Upper lobe of left lung (tissue), 4 donors: ENCODE measurements around the gene TNNC1.

Source experiments
- CTCF ChIP-seq, 6 experiments: fragments of 450-650 bp in 4 of 6; fragments of 200-600 bp in 2 of 6; sonication (generic) in 2 of 6; IDR thresholded peaks; one replicate each; pipeline ENCODE4 v1.5.1; 2016 to 2019; ENCODE audit warnings: antibody characterized with exemption in 6 of 6
- EP300 ChIP-seq, 4 donors: sonication (generic); formaldehyde crosslinking; IDR thresholded peaks; one replicate each; pipeline ENCODE4 v1.5.1; 2017; ENCODE audit warnings: antibody characterized with exemption in 4 of 4, control low read depth in 2 of 4
- POLR2A ChIP-seq, 4 donors: fragments of 450-650 bp; IDR thresholded peaks; one replicate each; pipeline ENCODE4 v1.5.1; 2016 to 2017; ENCODE audit warnings: antibody characterized with exemption in 4 of 4, mild to moderate bottlenecking in 2 of 4
- POLR2AphosphoS5 ChIP-seq, 2 donors: sonication (generic); formaldehyde crosslinking; IDR thresholded peaks; one replicate each; pipeline ENCODE4 v1.5.1; 2017; ENCODE audit warnings: antibody characterized with exemption in 2 of 2

- TF ChIP-seq CTCF (IDR thresholded peaks at IDR 0.05) (no peak), POLR2A (IDR thresholded peaks at IDR 0.05) (no peak), POLR2AphosphoS5 (IDR thresholded peaks at IDR 0.05) (no peak), EP300 (IDR thresholded peaks at IDR 0.05) (no peak)
Observed at GRCh38 chr3:52483081-52483480, 29.2 kb upstream of the TNNC1 start.
